ENCODE results near the gene SETD3. TPM values are rescaled to one million over a fixed set of nuclear protein-coding genes. Genes with fewer than 3 reads are reported as not detected.
"Not testable (repeated sequence)": the region's sequence is repeated elsewhere in the genome, so short reads cannot be mapped to it uniquely, and the experiment has no call there.

The SETD3 gene
- total RNA-seq, 1 donor from 2014 or later, result 29.9 TPM

DNA sequence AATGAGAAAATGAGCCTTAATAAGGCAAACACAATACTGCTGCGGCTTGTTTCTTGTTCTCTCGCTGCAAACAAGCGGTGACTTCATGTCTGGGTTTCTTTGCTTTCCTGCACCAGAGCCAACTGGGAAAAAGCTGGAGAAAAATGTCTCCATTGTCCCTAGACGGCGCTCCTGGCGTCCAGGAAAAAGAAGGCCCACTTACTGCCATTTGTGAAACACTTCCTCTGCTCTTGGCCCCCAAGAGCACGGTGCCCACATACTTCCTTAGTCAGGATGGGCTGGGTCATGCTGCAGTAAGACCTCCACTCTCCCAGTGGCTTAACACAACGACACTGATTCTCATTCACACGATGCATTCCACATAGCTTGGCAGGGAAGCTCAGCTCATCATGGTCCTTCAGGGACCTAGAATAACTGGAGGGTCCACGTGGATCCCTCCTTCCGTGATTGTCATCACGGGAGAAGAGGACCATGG is 122.7 kb downstream of the SETD3 start:
- ATAC-seq, result no peak

DNA sequence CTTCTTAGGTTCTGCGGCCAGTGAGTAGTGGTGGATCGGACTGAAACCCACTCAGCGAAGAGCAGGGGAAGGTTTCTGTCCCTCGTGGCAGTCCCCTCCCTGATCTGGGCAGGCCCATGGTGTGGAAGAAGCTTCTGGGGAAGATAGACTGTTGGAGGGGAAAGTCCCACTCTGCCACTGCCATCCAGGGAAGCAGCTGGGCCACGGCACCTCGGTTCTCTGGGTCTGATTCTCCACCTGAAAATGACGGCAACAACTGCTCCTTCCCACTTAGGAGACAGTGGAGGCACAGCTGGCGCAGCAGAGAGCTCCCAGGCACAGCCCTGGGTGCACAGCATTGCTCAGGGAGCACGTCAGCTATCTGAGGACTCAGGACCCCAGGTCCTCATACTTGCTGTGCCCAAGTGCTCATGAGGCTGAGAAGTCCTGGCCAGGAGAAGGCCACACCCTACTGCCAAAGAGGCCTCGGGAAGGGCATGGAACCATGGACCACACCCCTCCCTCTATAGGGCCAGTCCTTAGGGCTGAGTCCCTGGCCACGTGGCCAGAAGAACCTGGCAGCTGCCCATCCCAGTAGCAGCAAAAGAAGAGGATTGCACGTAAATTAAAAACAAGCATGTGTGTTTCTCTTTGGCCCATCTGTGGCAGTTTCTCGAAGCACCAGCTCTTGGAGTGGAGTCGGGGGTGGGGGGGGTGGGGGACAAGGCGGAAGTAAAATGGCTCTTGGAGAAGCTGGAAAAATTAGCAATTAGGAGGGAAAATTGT is 123.3 kb downstream of the SETD3 start:
- ATAC-seq, result no peak

DNA sequence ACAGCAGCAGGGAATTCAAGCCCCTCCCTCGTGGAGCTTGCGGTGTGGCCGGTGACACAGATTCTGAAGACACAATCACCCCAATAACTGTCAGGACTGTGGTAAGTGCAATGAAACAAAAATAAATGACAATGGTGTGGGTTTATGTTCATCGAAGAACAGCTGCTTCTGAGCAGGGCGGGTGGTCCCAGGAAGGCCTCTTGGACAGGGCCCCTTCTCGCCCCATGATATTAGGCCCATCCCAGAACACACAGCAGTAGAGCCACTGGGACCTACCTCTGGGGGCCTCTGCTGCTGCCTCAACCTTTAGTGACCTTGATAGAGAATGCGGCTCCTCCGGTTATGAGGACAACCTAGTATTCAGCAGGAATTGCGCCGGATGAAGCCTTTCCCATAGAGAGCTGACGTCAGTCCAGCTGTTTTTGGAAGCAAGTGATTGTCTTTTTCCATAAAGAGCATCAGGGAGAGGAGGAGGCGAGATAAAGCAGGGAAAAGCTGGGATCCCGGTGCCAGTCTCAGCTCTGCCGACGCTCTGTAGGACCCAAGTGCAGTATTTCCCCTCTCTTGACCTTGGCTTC is 124.5 kb downstream of the SETD3 start:
- no peak for ATAC-seq

DNA sequence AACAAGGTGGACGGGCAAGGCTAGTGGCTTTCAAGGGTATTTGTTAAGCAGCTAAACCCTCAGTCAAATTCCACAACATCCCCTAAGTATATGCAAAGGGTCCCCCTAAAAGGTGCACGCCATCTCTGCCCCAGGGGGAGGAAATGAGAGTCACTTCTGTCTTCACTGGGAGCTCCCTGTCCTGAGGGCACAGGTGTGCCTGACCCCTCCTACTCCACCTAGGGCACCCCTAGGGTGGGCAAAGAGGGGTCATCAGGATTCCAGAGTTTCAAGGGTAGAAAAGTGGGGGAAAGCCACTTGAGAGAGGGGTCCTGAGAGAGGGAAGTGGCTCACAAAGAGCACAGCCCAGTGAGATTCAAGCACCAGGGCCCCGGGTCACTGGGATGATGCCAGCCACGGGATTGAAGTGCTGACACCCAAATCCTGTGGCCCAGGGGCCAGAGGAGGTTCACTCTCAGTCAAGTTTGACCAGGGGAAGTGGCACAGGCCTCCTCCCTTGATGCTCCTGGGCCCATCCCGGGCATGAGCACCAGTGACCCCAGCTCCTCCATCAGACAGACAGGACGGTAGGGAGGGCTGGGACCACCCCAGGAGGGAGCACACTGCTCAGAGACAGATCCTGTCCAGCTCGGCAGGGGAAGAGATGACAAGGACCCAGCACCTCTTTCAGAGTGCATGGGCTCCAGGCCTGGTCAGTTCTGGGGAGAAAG is 126.3 kb downstream of the SETD3 start:
- no peak for ATAC-seq

DNA sequence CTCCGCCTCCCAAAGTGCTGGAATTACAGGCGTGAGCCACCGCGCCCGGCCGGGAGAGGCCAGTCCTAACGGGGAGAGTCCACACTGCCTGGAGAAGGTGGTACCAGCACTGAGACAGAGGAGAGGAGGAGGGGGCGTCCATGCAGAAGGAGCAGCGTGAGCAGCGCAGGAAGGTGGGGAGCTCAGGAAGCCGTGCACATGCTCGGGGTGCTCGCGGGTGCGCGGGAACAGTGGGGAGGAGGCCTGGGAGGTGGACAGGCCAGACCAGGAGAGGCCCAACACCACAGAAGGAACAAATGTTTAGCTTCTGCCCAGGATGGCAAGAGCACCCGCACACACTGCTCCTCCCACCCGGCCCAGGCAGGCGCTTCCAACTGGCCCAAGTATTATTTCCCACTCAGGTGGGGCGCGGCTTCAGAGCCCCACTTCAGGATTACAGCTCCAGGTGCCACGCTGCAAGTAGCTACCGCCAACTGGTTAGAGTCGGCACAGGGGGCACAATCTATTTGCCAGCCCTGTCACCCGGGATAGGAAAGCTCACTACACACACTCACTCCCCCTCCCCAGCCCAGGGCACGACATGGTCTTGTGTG is 127.9 kb downstream of the SETD3 start:
- no peak for ATAC-seq

DNA sequence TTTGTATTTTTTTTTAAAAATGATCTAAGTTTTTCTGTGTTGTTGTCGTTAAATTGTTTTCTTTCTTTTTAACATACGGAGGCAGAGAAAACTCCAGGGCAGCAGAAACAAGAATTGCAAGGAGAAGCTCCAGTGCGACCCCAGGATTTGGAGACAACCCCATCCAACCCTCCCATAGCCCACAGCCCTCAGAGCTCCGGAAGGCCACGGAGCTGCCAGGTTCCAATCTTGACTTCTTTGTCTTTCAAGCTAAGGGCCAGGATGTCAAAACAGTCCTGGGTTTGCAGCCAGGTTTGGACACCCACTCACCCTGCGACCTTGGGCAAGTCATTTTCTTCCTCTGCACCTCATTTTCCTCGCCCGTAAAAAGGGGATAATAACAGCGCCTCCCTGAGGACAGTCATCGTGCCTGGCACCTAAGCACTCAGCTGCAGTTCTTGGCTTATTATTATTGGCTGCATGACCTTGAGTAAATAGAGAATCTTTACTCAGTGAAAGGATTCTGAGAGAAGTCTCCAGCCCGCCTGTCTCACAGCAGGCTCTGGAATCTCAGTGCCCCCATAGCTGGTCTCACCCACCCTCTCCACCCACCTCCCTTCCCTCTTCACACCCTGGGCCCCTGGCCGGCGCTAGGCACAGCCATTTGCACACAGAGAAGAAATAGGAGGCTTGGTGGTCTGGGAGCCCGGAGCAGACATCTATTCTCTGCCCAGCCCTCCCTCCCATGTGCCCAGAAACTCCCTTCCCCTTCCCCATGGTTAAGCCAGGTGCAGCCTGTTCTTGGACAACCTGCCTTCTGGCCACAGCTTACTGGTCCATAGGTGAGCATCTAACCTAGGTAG is 129.3 kb downstream of the SETD3 start:
- no peak for ATAC-seq

DNA sequence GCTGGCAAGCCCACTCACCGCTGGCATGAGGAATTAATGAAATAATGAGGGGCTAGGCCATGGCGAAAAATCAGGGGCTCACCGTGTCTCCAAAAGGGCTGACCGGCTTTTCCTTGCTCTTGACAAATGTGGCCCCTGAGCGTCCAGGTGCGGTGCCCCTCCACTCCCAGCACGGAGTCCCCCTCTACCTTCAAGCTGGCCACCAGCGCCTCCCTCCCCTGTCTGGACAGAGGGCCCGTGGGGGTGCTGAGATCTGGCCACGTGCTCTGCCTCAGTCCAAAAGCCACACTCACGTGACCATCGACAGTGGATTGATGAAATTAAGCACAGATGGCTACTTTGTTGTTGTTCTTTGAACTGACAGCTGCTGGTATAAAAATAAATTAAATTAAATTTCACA is 129.9 kb downstream of the SETD3 start:
- no peak for ATAC-seq

DNA sequence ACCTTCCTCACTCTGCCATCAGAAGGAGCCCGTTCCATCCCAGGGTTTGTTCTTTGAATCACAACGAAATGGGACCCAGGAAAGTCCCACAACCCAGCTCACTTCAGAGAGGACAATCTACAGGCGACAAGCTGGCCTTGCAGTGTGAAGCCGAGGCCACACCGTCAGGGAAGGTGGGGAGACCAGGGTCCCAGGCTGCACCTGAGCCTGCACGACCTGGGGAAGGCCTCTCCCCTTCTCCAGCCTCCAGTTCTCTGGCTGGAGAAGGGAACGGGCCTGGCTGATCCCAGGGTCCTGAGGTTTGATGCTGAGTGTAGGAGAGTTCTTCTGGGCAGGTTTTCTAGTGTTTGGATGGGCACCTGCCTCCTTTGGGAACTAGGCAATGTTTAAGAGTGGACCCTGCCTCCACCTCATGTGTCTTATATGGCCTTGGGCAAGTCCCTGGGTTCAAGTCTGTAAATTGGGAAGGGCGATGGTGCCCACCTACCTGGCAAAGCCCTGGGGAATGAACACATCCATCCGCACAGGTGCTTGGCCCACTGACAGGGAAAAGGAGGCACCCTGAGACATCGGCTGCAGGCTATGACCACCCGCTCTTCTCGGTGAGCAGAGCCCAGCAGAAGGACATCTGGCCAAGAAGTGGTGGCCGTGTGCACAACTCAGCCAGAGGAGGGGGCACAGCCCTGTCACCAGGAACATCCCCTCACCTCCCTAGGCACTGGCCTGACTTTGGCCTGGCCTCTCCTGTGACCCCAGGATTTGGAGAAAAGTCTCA is 130.8 kb downstream of the SETD3 start:
- no peak for ATAC-seq

DNA sequence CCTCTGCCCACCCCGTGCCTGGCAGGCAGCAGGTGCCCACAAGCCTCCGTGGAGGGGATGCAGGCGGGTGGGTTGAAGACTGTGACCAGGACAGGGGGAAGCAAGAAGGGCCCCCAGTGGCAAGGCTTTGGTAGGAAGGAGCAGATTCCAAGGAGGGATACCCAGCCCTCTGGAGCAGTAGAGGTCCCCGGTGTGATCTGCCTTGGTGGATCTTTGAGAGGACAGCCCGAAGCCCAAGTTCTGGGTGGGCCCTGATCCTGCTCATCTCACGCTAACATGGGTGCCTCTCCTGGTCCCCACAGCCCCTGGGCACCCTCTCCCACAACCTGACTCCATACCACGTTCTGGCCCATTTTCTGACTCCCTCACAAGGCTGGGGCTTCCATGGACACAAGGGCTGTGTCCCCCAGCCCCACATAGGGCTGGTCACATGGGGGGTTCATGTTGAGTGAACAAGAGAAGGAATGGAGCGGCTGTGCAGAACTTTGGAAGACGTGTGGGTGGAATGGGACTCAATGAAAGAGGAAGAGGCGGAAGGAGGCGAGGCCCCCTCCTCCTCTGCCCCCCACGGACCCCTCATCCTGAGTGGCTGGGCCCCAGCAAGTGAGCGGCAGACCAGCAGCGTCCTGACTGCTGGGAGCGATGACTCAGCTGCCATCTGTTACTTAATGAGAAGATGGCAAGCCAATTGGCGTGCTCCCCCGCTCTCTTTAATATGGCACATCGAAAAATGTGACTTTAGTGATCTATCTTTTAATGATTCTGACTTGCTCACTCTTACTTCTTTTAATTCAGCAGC is 131.6 kb downstream of the SETD3 start:
- no peak for ATAC-seq

DNA sequence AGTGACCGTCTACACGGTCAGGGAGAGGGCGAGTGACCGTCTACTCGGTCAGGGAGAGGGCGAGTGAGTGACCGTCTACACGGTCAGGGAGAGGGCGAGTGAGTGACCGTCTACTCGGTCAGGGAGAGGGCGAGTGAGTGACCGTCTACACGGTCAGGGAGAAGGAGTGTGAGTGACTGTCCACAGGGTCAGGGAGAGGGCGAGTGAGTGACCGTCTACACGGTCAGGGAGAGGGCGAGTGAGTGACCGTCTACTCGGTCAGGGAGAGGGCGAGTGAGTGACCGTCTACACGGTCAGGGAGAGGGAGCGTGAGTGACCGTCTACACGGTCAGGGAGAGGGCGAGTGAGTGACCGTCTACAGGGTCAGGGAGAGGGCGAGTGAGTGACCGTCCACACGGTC is 132.4 kb downstream of the SETD3 start:
- not testable (repeated sequence) for ATAC-seq

Other genes starting within 250 kb of the SETD3 start
- gene BCL11B, start 208.7 kb downstream of the SETD3 start, total RNA-seq, result 10.6 TPM
- 37.1 TPM for gene CCNK, start 550 bp upstream of the SETD3 start, total RNA-seq
- gene CCDC85C, start 123.3 kb upstream of the SETD3 start, total RNA-seq, result 50.2 TPM
- gene HHIPL1, start 164.3 kb upstream of the SETD3 start, total RNA-seq, result 0.28 TPM
- gene CYP46A1, start 203.4 kb upstream of the SETD3 start, total RNA-seq, result not detected

Measured in esophagus mucosa (tissue), 1 donor.